Measurements from ENCODE around the gene FZD10.

- TF ChIP-seq CTCF (IDR thresholded peaks at IDR 0.05) (no peak), POLR2A (IDR thresholded peaks at IDR 0.05) (no peak)
Observed at GRCh38 chr12:130147875-130148596, 14.2 kb upstream of the FZD10 start.

Measured in right lobe of liver (tissue), 4 donors.